DMS153 treated with DMSO at 0.1 percent for 48 hours (cell line): ENCODE data around the gene EFCAB5.
"Not testable (repeated sequence)": the region's sequence is repeated elsewhere in the genome, so short reads cannot be mapped to it uniquely, and the experiment has no call there.

Experiments used
- DNase-seq: peaks from one replicate; lab custom pipeline; 2025; ENCODE audit not compliant: unreplicated experiment; lab: John Stamatoyannopoulos, UW

Gene EFCAB5

DNA sequence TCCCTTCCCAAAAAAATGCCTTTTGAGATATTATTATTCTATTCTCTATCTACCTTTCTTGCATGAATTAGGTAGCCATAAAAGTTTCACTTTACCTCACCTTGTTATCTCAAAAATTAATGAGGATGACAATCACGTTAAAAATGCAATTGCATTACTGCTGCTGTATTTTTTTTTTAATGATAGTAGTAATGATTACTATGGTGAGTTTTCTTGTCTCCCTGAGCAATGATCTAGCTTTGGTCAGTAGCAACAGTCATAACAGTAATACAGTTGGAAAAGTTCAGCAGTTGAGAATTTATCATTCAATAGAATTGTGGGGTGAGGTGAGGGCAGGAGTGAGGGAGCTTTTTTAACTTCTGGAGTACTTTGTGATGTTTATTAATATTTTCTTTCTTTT lies at the start of gene EFCAB5:
EFCAB5 (plus strand) TSS at position 301 of the 400 bp plus-strand sequence. CDS start 163 bp downstream, outside the sequence.
- DNase-seq = no peak

DNA sequence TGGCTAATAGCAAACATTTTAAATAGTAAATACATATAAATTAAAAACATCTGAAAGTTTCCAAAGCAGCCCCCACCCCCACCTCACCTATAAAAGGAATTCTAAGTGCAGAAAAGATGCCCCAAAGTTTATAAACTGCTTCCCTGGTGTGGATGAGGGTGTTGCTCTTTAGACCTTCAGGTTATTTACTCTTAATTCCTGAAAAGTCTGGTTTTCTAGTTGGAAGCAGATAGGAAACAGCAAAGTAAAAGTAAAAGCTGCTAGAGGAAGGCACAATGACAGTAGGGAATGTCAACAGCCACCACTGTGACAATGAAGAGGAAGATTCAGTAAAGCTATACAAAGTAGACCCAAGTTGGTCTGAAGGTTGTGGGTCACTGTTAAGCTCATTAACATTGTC lies 49.2 kb upstream of the EFCAB5 start:
- no peak for DNase-seq

DNA sequence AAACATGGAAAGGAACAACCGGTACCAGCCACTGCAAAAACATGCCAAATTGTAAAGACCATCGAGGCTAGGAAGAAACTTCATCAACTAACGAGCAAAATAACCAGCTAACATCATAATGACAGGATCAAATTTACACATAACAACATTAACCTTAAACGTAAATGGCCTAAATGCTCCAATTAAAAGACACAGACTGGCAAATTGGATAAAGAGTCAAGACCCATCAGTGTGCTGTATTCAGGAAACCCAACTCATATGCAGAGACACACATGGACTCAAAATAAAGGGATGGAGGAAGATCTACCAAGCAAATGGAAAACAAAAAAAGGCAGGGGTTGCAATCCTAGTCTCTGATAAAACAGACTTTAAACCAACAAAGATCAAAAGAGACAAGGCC lies 44.3 kb upstream of the EFCAB5 start:
- DNase-seq = not testable (repeated sequence)

DNA sequence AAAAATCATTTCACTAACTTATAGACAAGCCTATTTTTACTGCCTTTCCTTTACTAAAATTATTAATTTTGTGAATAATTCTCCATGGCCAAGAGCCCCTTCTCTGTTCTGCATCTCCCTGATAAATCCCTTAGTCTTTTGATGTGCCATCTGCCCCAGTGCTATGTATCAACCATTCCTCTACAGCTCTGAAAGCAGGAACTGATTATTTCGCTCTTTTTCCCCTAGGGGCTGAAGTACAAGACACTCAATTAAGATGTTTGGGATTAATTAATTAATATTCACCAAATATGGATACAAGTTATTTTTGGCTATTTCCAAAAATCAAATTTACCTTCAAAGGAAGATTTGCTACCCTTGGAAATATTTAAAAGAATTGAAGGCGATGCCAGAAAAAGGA lies 38.0 kb upstream of the EFCAB5 start:
- DNase-seq = no peak

DNA sequence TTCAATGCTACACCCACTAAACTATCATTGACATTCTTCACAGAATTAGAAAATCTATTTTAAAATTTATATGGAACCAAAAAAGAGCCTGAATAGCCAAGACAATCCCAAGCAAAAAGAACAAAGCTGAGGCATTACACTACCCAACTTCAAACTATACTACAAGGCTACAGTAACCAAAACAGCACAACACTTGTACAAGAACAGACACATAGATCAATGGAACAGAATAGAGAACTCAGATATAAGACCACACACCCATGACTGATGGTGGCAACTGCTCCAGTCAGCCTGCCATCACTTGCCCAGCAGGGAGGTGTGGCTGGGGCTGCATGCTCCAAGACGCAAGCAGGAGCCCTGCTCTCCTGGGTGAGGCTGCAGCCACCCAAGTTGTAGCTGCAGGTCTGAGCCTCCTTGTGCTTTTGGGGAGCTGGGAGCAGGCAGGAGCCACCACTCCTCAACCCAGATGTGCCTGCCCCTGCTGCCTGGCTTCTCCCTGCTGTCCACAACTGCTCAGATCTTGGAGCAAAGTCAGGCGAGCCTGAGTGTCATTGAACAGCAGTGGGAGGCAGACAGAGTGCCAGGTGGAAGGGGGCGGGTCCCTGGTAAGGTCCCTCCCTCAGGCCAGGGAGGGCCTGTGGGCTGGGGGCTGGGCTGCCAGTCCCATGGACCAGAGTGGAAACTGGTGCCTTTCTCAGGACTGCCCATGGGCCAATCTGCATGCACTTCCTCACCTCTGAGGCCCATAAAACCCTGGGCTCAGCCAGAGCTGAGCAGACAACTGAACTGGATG lies 36.2 kb upstream of the EFCAB5 start:
- DNase-seq = no peak

DNA sequence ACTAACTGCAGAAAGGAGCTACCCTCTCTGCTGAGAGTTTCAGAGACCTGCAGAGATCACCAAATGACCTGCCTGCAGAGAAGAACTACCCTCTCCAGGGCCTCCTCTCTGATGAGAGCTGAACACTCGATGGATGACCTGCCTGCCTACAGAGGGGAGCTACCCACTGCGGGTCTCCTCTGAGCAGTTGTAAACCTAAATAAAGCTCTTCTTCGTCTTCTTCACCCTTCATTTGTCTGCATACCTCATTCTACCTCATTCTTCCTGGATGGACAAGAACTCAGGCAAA lies 35.6 kb upstream of the EFCAB5 start:
- no peak for DNase-seq

DNA sequence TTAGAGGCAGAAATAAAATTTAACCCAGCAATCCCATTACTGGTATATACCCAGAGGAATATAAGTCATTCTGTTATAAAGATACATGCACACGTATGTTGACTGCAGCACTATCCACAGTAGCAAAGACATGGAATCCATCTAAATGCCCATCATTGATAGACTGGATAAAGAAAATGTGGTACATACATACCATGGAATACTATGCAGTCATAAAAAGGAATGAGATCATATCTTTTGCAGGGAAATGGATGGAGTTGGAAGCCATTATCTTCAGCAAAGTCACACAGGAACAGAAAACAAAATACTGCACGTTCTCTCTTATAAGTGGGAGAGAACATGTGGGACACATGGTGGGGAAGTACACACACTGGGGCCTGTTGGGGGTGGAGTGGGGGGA lies 34.5 kb upstream of the EFCAB5 start:
- no peak for DNase-seq

DNA sequence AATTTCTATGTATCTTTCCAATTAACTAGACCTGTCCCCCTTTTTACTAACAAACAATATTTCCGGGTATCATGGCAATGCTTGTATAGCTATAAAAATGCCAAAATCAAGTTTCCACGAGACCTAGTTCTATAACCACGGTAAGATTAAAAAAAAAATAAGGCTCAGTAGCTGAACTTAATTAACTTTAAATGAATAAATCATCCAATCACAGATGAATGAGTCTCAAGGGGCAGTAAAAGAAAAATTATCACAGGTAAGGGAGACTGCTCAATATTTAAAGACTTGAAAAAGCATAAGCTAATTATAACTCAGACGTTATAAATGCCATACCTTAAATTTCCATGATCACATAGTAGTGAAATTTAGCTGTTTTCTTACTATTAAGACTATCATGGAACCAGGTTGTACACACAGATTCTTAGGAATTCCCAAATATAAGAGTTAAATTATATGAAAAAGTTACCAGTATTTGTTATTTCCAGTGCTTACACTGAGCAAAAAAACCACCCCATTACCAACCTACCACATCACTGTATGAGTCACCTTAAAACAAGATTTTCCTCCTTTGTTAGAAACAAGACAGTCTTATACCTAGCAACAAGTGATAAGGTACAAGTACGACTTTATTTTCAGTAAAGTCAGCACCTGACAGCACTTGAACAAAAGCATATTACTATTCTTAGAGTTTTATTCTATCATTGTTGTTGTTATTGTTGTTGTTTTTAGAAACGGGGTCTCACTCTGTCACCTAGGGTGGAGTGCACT lies 32.0 kb upstream of the EFCAB5 start:
- DNase-seq = no peak

DNA sequence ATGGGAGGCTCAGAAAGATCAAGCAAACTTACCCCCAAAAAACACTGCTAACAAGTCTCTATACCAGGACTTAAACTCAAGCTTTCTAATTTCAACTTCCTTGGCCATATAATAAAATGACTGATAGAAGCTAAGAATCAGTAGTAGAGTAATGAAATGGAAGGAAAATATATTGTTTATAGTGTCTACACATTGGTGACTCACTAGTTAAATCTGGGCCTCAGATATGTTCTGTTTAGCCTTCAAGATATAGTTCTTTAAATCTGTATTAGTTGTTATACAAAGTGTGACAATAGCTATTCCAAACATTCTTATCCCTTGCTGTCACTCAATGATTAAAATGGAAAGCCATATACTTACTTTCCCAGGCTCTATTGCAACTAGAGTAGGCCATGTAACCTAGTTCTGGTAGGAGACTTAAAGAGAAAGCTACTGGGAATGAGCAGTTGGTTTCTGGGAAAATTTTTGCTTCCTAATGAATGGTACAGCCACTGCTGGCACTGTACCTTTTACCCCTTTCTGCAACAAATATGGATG lies 29.7 kb upstream of the EFCAB5 start:
- no peak for DNase-seq

DNA sequence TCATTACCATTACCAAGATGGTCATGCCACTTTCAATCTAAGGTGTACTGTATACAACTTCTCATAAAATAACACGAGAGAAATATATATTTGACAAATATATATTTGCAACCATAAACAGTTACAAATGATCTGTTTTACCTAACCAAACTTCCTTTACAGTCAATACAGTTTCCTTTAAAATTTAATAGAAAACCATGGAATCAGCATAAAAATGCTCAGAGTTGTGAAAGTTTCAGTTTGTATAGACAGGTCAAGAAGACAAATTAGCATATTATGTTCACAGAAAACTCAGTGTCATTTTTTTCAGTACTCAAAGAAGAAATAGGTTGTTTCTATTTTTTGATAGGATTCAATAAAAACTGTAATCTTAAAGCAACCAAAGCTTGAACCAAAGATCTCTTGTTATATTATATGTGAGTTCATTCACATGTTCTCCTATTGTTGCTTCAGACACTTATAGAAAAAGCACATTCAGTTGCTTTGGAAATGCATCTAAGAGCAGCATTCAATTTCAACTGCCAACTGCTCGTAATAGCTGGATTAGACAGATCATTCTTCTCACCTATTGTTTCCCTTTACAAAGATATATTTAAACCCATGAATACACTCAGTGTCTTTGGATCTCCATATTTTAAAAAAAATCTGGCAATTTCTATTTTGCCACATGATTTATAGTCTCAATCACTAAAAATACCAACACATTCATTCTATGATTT lies 26.5 kb upstream of the EFCAB5 start:
- no peak for DNase-seq

DNA sequence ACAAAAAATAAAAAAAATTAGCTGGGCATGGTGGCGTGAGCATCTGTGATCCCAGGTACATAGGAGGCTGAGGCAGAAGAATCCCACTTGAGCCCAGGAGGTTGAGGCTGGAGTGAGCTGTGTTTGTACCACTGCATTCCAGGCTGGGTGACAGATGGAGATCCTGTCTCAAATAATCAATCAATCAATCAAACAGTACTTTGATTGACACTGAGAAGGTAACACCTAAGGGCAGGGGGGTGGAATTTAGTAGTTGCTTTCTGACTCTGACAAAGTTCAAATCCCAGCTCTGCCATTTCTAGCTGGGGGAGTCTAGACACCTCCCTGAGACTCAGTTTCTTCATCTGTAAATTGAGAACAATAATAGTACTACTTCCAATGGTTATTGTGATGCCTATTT lies 23.4 kb upstream of the EFCAB5 start:
- DNase-seq = no peak

DNA sequence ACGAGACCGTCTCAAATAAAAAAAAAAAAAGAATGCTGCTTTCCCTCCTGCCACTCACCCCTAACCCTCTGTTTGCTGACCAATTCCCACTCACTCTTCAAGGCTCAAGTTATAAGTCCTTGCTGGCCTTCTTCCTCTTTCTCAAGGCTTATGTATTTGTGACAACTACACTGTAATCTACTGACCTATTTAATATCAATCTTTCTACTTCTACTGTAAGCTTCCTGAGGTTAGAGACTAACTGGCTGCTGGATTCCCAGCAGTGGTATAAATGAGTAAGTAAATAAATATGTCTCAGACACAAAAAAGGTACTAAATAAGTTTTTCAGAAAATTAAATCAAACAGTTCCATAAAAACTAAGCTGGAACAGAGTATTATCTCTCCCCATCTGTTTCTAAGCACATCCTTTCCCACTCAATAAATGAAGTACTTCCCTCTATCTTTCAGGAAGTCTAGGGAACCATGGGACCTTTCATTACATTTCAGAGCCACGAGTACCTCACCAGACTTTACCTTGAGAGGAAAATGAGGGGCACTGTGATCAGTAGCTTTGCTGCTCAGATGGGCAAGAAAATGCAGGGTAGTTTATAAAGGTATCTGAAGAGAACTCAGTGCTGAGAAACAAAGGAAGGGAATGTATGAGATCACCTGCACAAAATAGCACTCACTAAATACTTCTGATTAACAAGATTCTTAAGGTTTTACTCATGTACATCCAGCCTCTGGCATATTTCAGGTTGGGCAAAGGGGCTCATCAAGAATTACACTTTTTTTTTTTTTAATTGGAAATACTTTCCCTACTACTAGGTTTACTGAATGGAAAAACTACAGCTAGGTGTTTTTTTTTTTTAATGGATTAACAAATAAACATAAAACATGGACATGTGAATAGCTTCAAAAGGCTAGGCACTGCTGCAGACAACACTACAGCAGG lies 22.2 kb upstream of the EFCAB5 start:
- no peak for DNase-seq

DNA sequence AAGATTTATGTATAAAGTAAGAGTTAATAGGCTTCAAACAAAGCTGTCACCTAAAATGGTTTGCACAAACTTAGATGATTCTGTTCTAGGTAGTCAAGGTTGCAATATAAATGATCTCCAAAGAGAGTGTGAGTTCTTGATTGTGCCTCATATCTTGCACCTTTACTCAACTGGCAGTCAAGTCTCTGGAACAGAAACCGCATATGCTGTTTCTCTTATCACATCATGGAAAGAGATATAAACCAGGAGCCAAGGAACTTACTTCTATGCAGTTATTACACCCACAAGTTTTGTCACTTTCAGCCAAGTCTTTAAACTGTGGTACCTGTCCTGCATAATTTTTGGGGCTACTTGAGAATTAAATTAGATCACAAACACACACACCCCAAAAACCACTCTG lies 16.6 kb upstream of the EFCAB5 start:
- DNase-seq = no peak

DNA sequence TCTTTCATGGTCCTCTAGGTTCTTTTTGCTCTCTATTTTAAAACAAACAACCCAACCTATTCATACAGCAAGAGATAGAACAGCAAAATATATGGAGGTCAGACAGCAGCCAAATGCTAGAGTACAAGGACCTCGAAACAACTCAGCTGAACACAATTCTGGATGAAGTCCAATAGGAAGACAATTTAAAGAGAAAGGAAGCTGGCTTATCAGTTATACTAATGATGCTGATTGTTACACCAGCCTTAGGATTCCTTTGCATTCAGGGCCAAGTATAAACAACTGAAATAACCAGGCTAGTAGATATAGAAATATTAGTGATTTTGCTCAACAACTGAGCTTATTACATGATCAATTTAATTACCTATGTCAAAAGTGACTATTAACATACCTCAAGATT lies 13.9 kb upstream of the EFCAB5 start:
- DNase-seq = no peak

DNA sequence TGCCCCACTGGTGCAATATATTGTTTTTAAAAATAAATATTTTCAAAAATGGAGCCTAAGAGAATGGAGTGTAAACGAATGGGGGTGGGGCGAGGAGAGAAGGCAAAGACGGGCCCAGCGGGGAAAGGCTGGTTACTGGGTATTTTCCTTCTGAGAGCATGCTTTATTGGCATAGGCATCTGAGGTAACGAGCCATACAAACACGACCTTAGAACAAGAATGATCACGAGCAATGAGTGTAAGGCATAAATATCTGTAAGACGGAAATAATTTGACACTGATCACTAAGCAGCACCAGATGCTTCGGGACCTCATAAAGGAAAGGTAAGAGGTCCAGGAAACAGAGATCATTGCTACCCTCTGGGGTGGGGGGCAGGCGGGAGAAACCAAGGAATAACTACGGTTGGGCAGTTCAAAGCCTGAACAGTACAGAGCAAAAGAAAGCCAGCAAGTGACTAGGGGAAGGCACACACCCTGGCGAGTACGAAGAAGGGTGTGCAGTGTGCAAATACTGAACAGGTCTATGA lies 12.4 kb upstream of the EFCAB5 start:
- DNase-seq = peak; percentile 48

DNA sequence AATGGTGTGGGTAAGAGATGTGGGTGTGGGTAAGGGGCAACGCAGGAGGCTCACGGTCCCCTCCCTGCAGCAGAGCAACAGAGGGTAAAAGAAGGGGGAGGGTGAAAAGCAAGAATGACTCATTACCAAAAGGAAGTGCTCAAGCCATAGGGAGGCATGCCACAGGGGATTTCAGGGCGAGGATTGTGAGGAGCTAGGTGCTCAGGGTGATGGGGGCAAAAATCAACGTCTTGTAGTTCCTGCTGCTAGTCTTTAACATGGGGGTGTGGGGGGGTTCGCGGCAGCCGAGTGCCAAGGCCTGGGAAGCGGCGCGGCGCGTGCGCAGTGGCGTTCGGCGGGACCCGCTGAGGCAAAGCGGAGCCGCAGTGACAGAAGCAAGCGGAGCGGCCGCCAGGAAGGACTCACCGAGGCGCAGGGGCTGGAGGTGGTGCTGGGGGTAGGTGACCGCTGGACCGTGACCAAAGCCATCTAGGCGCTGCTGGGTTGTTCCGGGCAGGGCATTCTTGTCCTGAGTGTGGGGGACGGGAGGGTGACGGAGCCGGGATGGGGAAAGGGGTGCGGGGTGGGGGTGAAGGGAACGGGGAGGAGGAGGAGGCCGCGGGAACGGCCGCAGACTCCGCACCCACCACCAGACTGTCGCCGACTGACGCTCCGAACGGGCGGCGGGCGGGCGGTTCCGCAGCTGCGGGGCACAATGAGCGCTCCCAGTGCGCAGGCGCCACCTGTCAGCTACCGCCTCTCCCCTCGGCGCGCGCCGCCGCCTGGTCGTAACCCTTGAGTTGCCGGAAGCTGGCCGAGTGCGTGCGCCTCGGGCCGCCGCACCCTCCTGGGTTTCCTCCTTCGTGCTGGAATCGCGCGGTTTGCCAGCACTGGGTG lies 11.7 kb upstream of the EFCAB5 start, which contains the start of gene SSH2:
SSH2 (minus strand) TSS at position 696 of the 876 bp plus-strand sequence; CDS start at position 468, 228 bp downstream.
- peak; percentile 89 for DNase-seq

DNA sequence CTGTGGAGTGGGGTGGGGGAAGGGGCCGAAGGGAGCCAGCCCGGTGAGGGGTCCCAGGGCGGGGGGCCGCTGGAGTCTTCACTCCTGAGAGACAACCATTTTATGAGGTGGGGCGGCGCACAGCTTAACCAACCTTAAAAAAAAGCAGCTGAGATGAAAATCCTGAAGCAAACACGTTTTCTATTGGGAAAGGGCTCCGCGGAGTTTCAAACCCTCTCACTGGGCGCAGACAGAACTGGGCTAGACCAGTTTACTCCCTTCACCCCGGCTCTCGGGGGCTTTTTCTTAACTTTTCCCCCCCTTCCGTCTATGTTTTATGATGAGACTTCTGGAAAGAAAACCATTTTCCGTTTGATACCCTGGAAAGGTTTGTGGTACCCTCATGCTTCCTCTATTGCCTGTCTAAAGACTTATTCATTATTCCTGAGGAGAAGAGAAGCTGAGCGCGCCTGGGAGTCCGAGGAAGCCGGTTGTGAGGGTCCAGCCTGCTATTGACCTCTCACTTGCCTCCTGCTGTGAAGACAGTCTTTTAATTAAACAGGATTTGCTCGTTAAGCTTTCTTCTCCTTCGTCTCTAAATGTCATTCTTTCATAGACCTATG lies 10.9 kb upstream of the EFCAB5 start:
- DNase-seq = no peak

DNA sequence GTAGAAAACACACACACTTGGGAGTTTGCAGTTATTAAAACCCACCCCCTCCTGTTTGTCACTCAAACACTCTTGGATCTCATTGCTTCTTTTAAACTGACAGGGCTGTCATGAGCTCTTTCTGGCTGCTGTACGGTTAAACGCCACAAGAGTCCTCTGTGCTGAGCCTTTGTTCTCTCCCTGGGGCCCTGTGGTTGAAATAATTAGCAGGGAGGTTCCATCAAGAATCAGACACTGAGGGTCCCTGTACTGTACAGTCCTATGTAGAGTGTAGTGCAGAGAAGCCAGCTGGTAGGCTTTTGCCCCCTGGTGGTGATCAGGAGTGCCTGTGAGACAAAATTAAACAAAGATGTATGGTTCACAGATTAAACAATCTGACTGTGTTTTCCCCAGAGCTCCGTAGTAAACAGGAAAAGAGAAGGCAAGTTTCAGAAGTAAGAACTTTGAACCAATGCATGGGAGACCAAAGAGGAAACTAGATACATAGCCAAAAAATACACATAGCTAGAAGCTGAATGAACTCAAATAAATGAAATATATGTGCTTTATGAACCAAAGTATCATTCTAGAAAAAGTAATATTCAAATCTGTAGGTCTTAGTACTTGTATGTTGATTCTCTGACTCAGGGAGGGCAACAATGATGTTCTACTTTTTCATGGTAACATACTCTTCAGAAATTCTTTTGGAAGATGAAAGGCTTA lies 10.1 kb upstream of the EFCAB5 start:
- peak; percentile 93 for DNase-seq
